Dedifferentiated amniotic fluid mesenchymal stem cell (primary cell): ENCODE data around the gene TRMT1L.

ENCODE experiments used
- DNase-seq: peaks from one replicate; pipeline ENCODE4 v3.0.0-alpha.2; 2016; ENCODE audit errors: extremely low spot score

Gene TRMT1L

GRCh38 chr1:185112356-185112755 is 44.4 kb downstream of the TRMT1L start:
- no peak for DNase-seq

DNA sequence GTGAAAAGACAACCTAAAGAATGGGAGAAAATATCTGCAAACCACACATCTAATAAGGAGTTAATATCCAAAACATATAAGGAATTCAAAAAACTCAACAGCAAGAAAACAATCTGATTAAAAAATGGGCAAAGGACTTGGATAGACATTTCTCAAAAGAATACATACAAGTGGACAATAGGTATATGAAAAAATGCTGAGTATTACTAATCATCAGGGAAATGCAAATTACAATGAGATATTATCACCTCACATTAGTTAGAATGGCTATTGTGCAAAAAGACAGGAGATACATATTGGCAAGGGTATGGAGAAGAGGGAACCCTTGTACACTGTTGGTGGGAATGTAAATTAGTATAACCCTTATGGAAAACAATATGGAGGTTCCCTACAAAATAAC is 44.9 kb downstream of the TRMT1L start:
- DNase-seq, result no peak

DNA sequence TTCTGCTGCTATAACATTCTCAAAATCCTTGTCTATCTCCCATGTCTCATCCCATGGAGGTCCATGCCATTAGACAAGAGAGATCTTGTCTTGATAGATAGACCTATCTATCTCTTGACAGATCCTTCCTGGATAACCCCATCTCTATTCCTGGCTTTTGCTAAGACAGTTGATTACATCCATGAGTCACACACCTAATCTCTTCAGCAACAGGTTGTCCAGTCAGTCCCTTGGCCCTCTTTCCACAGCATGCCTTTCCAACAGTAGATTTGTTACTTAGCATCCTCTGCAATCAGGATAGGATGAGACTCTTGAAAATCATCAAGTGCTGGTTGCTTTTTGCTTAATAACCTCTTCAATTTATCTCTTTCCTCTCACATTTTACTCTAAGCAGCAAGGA is 46.6 kb downstream of the TRMT1L start:
- DNase-seq, result no peak

GRCh38 chr1:185108321-185108720 is 48.4 kb downstream of the TRMT1L start:
- DNase-seq, result no peak

- DNase-seq, result no peak
Observed at GRCh38 chr1:185105121-185105520, 51.6 kb downstream of the TRMT1L start.

DNA sequence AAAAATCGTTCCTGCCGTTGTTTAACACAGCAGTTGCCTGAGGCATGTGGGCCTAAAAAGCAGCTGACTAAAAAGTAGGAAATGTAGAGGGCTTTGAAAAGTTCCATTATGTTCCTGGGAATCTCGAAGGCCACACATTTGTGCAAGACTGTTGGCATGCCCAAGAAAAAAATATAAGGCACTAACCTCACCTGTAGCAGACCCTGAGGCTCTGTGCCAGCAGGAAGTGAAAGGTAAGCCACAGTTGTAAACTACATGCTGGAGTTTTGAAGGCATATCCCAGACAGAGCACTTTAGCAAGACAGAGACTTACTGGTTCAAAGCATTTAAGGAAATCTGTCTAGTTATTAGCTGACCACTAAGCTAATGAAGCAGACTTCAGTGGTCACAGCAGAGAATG is 52.7 kb downstream of the TRMT1L start:
- no peak for DNase-seq

- no peak for DNase-seq
Observed at GRCh38 chr1:185096531-185096930, 60.2 kb downstream of the TRMT1L start.

DNA sequence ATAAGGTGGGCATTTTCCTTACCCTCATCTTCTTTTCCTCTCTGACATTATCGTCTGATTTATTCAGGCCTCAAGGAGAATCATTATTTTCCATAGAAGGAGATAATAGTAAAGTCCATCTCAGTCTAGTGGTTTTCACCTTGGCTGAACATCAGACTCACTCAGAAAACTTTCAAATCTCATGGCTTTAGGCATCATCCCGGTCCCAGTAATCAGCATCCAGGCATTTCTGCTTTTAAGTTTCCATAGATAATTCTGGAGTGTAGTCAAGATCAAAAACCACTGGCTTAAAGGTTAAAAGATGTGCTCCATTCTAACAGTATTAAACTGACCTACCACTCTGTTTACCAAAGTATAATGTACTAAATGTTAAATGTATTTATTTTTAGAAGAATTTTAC is 62.0 kb downstream of the TRMT1L start:
- no peak for DNase-seq

DNA sequence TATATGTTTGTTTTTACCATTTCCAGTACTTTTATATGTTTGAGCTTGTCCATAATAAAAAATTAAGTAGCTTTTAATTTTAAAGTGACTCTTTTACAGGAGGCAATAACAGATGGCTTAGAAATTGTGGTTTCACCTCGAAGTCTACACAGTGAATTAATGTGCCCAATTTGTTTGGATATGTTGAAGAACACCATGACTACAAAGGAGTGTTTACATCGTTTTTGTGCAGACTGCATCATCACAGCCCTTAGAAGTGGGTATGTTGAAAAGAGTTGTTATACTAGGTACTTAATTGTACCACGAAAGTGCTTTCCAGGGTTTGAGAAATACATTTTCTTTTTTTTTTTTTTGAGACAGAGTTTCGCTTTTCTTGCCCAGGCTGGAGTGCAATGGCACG is 65.3 kb downstream of the TRMT1L start:
- no peak for DNase-seq

- DNase-seq, result no peak
Observed at GRCh38 chr1:185087746-185088145, 69.0 kb downstream of the TRMT1L start.

DNA sequence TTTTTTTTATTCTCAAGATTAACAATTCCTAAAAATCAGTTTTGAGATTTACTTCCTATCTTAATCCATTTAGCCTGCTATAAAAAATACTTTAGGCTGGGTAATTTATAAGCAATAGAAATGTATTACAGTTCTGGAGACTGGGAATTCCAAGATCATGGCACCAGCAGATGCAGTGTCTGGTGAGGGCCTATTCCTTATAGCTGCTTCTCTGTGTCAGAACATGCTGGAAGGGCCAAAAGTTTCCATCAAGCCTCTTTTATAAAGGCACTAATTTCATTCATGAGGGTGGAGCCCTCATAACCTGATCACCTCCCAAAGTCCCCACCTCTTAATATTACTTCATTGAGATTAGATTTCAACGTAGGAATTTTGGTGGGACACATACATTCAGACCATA is 69.7 kb downstream of the TRMT1L start:
- no peak for DNase-seq

- no peak for DNase-seq
Observed at GRCh38 chr1:185083818-185084217, 72.9 kb downstream of the TRMT1L start.

- DNase-seq, result no peak
Observed at GRCh38 chr1:185080422-185080821, 76.3 kb downstream of the TRMT1L start.

- DNase-seq, result no peak
Observed at GRCh38 chr1:185077374-185077773, 79.4 kb downstream of the TRMT1L start.

- no peak for DNase-seq
Observed at GRCh38 chr1:185075476-185075875, 81.3 kb downstream of the TRMT1L start.

- no peak for DNase-seq
Observed at GRCh38 chr1:185074307-185074706, 82.4 kb downstream of the TRMT1L start.

DNA sequence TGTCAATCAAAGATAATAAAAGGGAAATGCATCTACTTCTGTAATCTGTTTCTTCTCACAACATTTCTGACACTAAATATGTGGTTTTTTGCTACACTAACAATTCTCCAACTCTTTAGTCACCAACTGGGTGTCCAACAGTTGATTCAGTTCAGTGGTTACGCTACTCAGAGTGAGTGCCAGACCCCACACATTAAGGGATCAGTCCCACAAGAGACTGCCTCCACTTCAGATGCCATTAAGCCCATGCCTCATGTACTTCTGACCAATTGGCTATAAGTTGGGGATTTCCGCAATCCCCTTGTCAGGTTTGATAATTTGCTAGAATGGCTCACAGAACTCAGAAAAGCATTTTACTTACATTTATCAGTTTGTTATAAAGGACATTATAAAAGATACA is 83.0 kb downstream of the TRMT1L start:
- no peak for DNase-seq

DNA sequence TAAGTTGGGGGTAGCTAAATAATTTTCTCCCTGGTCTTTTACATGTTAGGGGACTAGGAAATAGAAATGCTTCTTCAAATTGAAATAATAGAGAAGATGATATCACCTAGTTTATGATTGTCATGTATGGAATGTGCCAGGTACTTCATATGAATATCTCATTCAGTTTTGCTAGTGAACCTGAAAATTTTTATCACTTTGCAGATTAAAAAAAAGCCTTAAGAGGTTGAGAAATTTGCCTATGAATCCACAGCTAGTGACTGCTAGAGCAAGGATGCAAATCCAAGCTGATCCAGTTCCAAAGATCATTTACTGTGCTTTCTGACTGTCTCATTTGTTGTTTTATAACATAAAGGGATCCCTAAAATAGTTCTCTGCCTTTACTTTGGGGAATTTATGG is 86.7 kb downstream of the TRMT1L start:
- DNase-seq, result no peak

DNA sequence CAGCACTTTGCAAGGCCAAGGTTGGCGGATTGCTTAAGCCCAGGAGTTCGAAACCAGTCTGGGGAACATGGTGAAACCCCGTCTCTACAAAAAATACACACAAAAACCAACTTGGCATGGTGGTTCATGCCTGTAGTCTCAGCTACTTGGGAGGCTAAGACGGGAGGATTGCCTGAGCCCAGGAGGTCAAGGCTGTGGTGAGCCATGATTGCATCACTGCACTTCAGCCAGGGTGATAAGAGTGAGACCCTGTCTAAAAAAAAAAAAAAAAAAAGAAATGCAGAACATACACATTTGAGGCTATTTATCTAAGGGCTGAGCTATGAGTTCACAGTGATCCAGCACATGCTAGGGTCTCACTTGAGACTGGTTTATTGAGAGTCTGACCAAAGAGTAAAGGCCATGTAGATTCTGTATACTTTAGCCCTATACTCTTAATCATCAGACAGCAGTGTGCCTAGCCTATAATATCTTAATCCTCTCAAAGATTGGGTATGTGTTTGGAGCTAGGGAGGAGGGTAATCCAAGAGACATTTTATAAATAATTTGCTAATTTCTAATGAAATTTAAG is 87.5 kb downstream of the TRMT1L start:
- no peak for DNase-seq

DNA sequence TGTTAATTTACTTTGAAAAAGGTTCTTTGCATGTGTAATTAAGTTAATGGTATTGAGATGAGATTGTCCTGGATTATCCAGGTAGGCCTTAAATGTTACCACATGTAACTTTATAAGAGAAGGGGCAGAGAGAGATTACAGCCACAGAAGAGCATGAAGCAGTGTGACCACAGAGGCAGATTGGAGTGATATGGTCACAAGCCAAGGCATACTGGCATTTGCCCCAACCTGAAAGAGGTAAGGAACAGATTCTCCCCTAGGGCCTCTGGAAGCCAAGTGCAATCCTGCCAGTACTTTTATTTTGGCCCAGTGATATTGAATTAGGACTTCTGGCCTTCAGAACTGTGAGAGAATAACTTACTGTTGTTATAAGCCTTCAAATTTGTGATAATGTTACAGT is 88.4 kb downstream of the TRMT1L start:
- DNase-seq, result no peak
